HCT116 (cell line): ENCODE measurements around the gene FAM170B. TPM values are rescaled to one million over a fixed set of nuclear protein-coding genes. Genes with fewer than 3 reads are reported as not detected.

Experiments
- ATAC-seq: fragments of 200-7000 bp; cut with Tn5 transposase; 2 replicates; pipeline ENCODE4 v1.9.1; 2020; ENCODE audit warnings: mild to moderate bottlenecking, moderate library complexity
- BruUV-seq: library from RNA; stranded (reverse); fragments of 400-500 nt; replicated peaks from 2 replicates; lab custom pipeline; 2021; lab: Mats Ljungman, UMichigan
- CTCF ChIA-PET: fragments of 300-600 bp; sonication (Branson Sonifier 250); formaldehyde crosslinking; loops from one replicate; lab custom pipeline; 2021; ENCODE audit warnings: antibody characterized with exemption; lab: Charles Lee
- POLR2A ChIA-PET: fragments of 300-600, 350-600 bp; sonication (Branson Sonifier 250); formaldehyde crosslinking; loops from one replicate; lab custom pipeline; 2021; ENCODE audit warnings: antibody characterized with exemption; lab: Charles Lee
- RAD21 ChIA-PET, 2 experiments: fragments of 300-600 bp; sonication (Branson Sonifier 250); formaldehyde crosslinking; loops; one replicate each; lab custom pipeline; 2023; ENCODE audit warnings: low total read pairs in 2 of 2; ENCODE audit not compliant: uncharacterized antibody in 2 of 2, unreplicated experiment in 2 of 2, low non-redundant PET in 1 of 2; lab: Charles Lee
- DNase-seq: peaks from one replicate; pipeline ENCODE4 v3.0.0-alpha.2; 2010; ENCODE audit warnings: low read depth, low spot score
- H2AFZ ChIP-seq: fragments of 200-600 bp; shearing (Covaris generic), sonication (generic); 2 replicates; pipeline ENCODE4 v1.6.1; 2017; ENCODE audit warnings: low read depth, mixed run types, mixed read lengths, antibody characterized with exemption, low read length; ENCODE audit not compliant: poor library complexity, severe bottlenecking
- H3K27ac ChIP-seq: 2 replicates; pipeline ENCODE4 v1.5.1; 2012; ENCODE audit warnings: low read depth, low read length
- H3K27me3 ChIP-seq: fragments of 200-600 bp; sonication (generic); 2 replicates; pipeline ENCODE4 v1.6.1; 2016; ENCODE audit warnings: mixed run types, low read length, mixed read lengths; ENCODE audit not compliant: insufficient read depth
- H3K36me3 ChIP-seq, 2 experiments: fragments of 200-500 bp in 1 of 2; fragments of 200-600 bp in 1 of 2; sonication (Bioruptor generic) in 1 of 2; sonication (generic) in 1 of 2; 2 replicates each; pipeline versions ENCODE4 v1.5.1 to v1.6.1; 2014 to 2016; ENCODE audit warnings: low read length in 2 of 2, inconsistent platforms in 1 of 2, mixed read lengths in 1 of 2, mixed run types in 1 of 2; ENCODE audit not compliant: insufficient read depth in 2 of 2, control insufficient read depth in 1 of 2
- H3K4me1 ChIP-seq, 2 experiments: fragments of 200-600 bp in 1 of 2; sonication (generic) in 1 of 2; 2 replicates each; pipeline versions ENCODE4 v1.5.1 to v1.6.1; 2012 to 2017; ENCODE audit warnings: low read length in 2 of 2, inconsistent platforms in 1 of 2, mild to moderate bottlenecking in 1 of 2, mixed read lengths in 1 of 2, mixed run types in 1 of 2, moderate library complexity in 1 of 2; ENCODE audit not compliant: insufficient read depth in 2 of 2, control insufficient read depth in 1 of 2
- H3K4me2 ChIP-seq: fragments of 200-600 bp; sonication (generic); 2 replicates; pipeline ENCODE4 v1.6.1; 2017; ENCODE audit warnings: mixed run types, low read length, mixed read lengths
- H3K4me3 ChIP-seq, 2 experiments: fragments of 200-600 bp in 1 of 2; sonication (generic) in 1 of 2; replicated peaks in 1 of 2; 2 replicates each; pipeline ENCODE4 v1.5.1; 2011 to 2016; ENCODE audit warnings: low read length in 2 of 2, control low read depth in 1 of 2, low read depth in 1 of 2, mild to moderate bottlenecking in 1 of 2, mixed read lengths in 1 of 2, mixed run types in 1 of 2
- H3K79me2 ChIP-seq: fragments of 200-600 bp; sonication (generic); 2 replicates; pipeline ENCODE4 v1.6.1; 2017; ENCODE audit warnings: mild to moderate bottlenecking, mixed run types, low read length, moderate library complexity, mixed read lengths; ENCODE audit not compliant: insufficient read depth
- H3K9ac ChIP-seq: fragments of 200-600 bp; sonication (generic); 2 replicates; pipeline ENCODE4 v1.6.1; 2016; ENCODE audit warnings: low read length, mixed read lengths
- H3K9me2 ChIP-seq: fragments of 200-600 bp; sonication (generic), shearing (Covaris generic); 2 replicates; pipeline ENCODE4 v1.6.1; 2017; ENCODE audit warnings: mixed run types, mild to moderate bottlenecking, moderate library complexity; ENCODE audit not compliant: insufficient read depth
- H3K9me3 ChIP-seq, 2 experiments: fragments of 200-500 bp in 1 of 2; fragments of 200-600 bp in 1 of 2; sonication (Bioruptor generic) in 1 of 2; sonication (generic) in 1 of 2; 2 replicates each; pipeline ENCODE4 v1.6.1; 2014 to 2017; ENCODE audit warnings: low read length in 2 of 2, mixed read lengths in 2 of 2, inconsistent platforms in 1 of 2, low read depth in 1 of 2, mild to moderate bottlenecking in 1 of 2, mixed run types in 1 of 2, moderate library complexity in 1 of 2; ENCODE audit not compliant: control insufficient read depth in 1 of 2, insufficient read depth in 1 of 2
- H4K20me1 ChIP-seq: fragments of 200-600 bp; sonication (generic), shearing (Covaris generic); 2 replicates; pipeline ENCODE4 v1.6.1; 2017; ENCODE audit warnings: mixed run types, mild to moderate bottlenecking, moderate library complexity; ENCODE audit not compliant: insufficient read depth
- ATF3 ChIP-seq: IDR thresholded peaks from 2 replicates; pipeline ENCODE4 v1.6.1; 2012
- CEBPB ChIP-seq: IDR thresholded peaks from 2 replicates; pipeline ENCODE4 v1.6.1; 2012; ENCODE audit warnings: low read depth
- CTCF ChIP-seq, 3 experiments: fragments of 200-600 bp in 1 of 3; sonication (generic) in 1 of 3; IDR thresholded peaks in 2 of 3; conservative IDR thresholded peaks in 1 of 3; 2 replicates each; pipeline ENCODE4 v1.5.1; 2012 to 2017; ENCODE audit warnings: low read depth in 2 of 3, low read length in 2 of 3, antibody characterized with exemption in 1 of 3, borderline replicate concordance in 1 of 3, control low read depth in 1 of 3, mild to moderate bottlenecking in 1 of 3, mixed read lengths in 1 of 3, mixed run types in 1 of 3, moderate library complexity in 1 of 3; ENCODE audit not compliant: insufficient read depth in 1 of 3
- EZH2 ChIP-seq: fragments of 200-600 bp; sonication (generic); IDR thresholded peaks from 2 replicates; pipeline ENCODE4 v1.6.1; 2017; ENCODE audit warnings: antibody characterized with exemption, mixed run types
- FOSL1 ChIP-seq: IDR thresholded peaks from 2 replicates; pipeline ENCODE4 v1.6.1; 2012; ENCODE audit warnings: low read depth
- JUND ChIP-seq: IDR thresholded peaks from 2 replicates; pipeline ENCODE4 v1.6.1; 2012
- POLR2A ChIP-seq: IDR thresholded peaks from 2 replicates; pipeline ENCODE4 v1.7.0; 2011; ENCODE audit warnings: borderline replicate concordance; ENCODE audit not compliant: insufficient read depth, insufficient read length; ENCODE audit errors: extremely low read depth
- POLR2AphosphoS5 ChIP-seq: IDR thresholded peaks from 2 replicates; pipeline ENCODE4 v1.6.1; 2011; ENCODE audit warnings: mild to moderate bottlenecking, low read depth, low read length, moderate library complexity
- REST ChIP-seq: IDR thresholded peaks from 2 replicates; pipeline ENCODE4 v1.6.1; 2012; ENCODE audit warnings: low read depth
- SIN3A ChIP-seq: IDR thresholded peaks from 2 replicates; pipeline ENCODE4 v1.6.1; 2012; ENCODE audit warnings: low read depth
- ZBTB33 ChIP-seq: IDR thresholded peaks from 2 replicates; pipeline ENCODE4 v1.6.1; 2011; ENCODE audit warnings: mild to moderate bottlenecking, low read length, moderate library complexity; ENCODE audit not compliant: insufficient replicate concordance; ENCODE audit errors: extremely low read depth
- intact Hi-C: fragments of 100-400 bp; cut with micrococcal nuclease; formaldehyde crosslinking; loops from 2 replicates; pipeline ENCODE4 v1.10.0; 2022
- total RNA-seq: library from RNA; stranded (reverse); gene quantifications from one replicate; pipeline ENCODE4 v1.2.1, GENCODE V29; 2021; ENCODE audit not compliant: unreplicated experiment

Gene FAM170B
- total RNA-seq, 1 experiment from 2014 or later, result not detected

- Histone ChIP-seq H3K9ac (no peak overlapping the region), H3K79me2 (no peaks in the 10 kb centered on the region), H3K27ac (no peak overlapping the region), H3K36me3 (no peaks in the 10 kb centered on the region)
- POLR2A ChIA-PET, result no interaction called here
- DNase-seq, result no peak
- TF ChIP-seq SIN3A (no peak), ZBTB33 (no peak), CTCF (IDR thresholded peaks at IDR 0.05 in 2 of 3, conservative IDR thresholded peaks at IDR 0.05 in 1 of 3; ENCODE audit: borderline replicate concordance in 1 of 3, insufficient read depth in 1 of 3, low read depth in 2 of 3, low read length in 2 of 3) (no peak), JUND (no peak), EZH2 (no peak), POLR2AphosphoS5 (no peak), REST (no peak), ATF3 (no peak), CEBPB (no peak), POLR2A (no peak), FOSL1 (no peak)
- TF ChIP-seq, all 23 proteins: peak for 0
- Histone ChIP-seq H3K4me2 (no peak overlapping the region), H3K4me1 (no peaks in the 10 kb centered on the region), H3K9me3 (no peaks in the 10 kb centered on the region), H2AFZ (no peak overlapping the region), H3K27me3 (peaks cover 67% of the 10 kb centered on the region), H3K4me3 (no peak overlapping the region), H3K9me2 (no peaks in the 10 kb centered on the region), H4K20me1 (no peaks in the 10 kb centered on the region)
- RAD21 ChIA-PET, result no interaction called here
- intact Hi-C loops, result no loop called here
- BruUV-seq, result no TSS peak
- no peak for ATAC-seq
- CTCF ChIA-PET, result no interaction called here
Measured at GRCh38 chr10:49150426-49150825, 16.6 kb upstream of the FAM170B start.
